NCI-H146 (cell line): ENCODE results near the gene RPL22.

Experiments
- DNase-seq: peaks from one replicate; lab custom pipeline; 2025; lab: John Stamatoyannopoulos, UW

Gene RPL22

DNA sequence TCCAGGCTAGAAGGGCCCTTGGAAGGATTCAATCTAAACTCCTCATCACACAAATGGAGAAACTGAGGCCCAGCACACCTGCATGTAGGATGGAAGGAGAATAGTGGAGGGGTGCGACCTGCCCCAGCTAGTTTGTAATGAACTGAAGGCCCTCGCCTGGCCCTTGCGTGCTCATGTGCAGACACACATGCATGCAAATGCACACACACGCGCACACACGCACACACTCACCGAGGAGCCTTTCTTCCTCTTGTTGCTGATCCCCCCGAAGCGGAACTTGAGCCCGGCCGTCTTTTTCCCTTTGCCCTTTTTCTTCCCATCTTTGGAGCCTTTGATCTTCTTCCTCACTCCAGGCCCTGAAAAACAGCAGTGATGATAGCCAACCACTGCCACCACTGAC lies 47.2 kb downstream of the RPL22 start:
- no peak for DNase-seq

DNA sequence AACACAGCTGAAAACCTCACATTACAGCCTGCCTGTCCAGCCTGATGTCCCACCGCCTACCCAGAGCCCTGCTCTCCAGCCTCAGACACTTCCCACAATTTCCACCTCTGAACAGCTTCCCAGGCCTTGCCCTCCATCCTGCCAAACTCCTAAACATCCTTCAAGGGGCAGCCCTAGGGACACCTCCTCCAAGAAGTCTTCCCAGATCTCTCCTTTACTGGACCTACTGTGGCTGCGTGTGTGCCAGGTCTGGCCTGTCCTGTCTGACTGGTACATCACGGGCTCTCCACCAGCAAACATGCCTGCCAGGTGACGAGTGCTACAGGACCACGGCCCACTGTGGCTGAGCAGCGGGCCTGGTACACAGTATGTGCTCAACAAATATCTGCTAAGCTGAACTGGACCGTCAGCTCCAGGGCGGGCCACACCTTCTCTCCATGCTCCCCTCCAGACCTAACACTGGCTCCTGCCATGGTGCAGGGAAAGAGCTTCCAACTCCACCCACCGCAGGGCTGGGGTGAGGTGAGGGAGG lies 48.0 kb downstream of the RPL22 start:
- no peak for DNase-seq

DNA sequence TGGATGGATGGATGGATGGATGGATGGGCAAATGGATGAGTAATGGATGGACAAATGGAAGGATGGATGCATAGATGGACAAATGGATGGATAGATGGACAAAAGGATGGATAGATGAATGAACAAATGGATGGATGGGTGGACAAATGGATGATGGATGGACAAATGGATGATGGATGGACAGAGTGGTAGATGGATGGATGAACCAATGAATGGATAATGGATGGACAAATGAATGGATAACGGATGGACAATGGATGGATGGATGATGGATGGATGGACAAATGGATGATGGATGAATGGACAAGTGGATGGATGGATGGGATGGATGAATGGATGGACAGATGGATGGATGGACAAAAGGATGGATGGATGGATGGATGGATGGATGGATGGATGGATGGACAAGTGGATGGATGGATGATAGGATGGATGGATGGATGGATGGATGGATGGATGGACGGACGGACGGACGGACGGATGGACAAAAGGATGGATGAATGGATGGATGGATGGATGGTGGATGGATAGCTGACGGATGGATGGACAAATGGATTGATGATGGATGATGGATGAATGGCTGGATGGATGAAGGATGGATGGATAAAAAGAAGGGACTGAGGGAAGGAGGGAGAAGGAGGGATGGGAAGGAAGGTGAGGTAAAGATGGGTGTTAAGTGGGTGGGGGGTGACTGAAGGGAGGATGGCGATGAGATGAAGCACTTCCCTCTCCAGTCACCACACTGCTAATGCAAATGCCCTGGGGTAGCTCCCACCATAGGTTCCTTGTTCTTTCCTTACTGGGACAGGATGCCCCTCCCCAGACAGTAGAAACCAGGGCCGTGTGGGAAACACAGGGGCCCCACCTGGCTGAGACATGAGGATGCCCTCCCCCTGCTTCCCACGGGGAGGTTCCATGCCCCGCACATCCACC lies 49.1 kb downstream of the RPL22 start:
- DNase-seq = no peak

DNA sequence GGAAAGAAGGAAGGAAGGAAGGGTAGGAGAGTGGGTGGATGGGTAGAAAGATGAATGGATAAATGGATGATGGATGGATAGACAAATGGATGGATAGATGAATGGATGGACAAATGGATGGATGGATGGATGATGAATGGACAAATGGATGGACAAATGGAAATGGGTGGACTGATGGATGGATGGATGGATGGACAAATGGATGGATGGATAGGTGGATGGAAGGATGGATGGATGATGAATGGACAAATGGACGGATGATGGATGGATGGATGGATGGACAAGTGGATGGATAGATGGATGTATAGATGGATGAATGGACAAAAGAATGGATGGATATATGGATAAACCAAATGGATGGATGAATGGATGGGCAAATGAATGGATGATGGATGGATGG lies 49.8 kb downstream of the RPL22 start:
- no peak for DNase-seq

DNA sequence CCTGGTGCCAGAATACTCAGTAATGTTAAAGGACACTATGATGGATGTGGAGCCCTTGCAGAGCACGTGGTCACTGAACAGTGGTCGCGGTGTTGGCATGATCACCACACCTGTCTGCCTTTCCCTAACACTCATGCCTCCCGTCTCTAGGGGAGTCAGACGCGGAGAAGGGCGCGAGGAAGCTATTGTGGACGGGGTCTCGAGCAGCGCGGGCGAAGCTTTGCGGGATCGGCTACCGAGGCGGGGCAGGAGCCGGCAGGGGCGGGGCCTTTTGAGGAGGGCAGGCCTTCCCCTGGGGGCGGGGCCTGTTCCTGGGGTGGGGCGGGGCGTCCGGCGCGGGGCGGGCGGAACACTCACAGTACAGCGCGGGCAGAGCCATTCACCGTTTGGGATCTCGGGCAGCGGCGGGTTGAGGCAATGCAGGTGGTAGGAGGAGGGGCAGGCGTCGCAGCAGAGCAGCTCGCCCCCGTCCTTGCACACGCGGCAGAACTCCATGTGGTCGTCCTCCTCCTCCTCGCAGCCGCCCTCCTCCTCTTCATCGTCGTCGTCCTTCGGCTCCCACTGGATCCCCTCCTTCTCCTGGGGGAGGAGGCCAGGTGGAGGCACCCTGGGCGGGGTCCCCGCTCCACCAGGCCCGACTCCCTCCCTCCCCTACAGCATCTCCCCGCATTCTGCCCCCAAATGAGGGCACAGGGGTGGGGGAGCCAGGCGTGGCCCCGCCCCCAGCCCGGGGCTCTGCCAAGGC lies 50.7 kb downstream of the RPL22 start:
- DNase-seq = peak; percentile 81

DNA sequence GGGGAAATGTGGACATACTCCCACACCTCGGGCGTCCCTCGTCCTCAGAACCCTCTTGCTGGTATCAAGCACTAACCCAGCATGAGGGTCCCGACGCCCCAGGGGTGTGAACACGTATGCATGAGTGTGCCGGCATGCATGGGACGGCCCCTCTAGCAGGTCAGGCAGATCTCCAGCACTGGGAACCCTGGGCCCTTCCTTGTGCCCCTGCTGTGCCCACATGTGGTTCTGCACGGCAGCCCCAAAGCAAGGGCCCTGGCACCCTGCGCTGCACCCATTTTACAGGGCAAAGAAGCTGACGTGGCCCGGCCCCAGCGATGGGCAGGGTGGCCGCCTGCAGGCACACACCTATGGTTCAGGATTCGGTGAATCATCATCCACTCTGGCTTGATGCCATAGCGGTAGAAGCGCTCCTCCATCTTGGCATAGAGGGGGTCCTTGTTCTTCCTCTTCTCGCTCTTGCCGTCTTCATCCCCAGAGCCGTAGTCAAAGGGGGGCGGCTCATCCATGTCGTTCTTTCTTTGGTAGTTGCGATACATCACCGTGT lies 53.5 kb downstream of the RPL22 start:
- no peak for DNase-seq

DNA sequence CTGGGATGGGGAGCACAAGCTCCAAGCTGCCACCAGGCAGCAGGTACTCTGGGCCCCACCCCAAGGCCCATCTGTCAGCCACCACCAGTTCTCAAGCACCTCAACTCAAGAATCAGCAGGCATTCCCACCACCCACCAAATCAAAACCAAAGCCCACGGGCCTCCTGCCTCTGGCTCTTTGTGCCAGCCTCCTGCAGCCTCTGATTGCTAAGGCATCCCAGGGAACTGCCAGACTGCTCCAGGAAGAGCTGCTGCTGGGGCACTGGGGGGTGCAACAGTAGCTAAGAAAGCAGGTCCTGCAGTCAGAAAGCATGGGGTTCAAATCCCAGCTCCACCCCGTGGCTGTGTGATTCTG lies 54.0 kb downstream of the RPL22 start:
- DNase-seq = no peak

DNA sequence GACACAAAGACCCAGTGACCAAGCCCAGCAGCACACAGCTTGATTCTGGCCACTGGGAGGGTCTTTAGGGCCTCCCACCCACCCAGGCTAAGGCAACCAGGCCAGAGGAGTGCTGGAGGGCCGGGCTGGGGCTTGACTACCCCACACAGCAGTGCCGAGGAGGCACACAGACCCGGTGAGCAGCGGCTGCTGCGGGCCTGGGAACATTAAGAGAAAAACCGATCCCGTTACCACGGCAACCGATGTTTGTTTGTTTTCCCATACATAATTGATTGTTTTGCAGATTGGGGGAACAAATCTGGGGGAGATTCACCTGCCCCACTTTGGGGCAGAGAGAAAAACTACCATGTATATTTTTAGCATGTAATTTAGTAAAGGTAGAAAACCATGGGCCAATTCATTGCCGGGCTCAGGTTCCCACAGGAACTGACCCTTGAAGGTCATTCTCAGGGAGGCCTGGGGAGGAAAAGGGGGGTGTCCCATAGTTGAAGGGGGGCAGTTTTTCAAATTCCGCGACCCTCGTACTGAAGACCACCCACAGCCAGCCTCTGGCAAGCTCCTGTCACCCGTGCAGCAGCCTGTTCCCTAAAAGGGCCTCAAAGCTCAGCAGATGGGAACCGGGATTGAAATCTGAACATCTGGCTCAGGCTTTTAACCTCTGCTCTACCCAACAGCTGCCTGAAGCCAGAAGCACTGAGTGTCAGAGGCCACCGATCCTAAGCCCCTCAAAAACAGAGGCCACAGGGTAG lies 54.6 kb downstream of the RPL22 start:
- no peak for DNase-seq

DNA sequence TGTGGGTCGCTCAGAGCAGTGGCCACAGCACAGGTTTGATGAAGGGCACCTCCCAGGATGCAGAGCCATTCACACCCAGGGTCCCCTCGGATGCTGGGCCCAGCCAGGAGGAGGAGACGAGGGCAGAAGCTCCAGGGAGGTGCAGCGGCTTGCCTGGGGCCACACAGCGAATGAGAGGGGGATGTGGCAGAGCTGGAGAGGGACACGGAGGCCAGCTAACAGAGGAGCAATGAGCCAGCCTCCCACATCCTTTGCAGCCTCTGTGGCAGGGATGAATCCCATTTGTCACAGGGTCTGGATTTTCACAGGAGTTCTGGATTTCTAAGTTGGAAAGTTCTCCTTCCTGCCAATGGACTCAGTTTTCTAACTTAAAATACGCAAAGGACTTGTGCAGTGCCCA lies 55.2 kb downstream of the RPL22 start:
- DNase-seq = no peak

DNA sequence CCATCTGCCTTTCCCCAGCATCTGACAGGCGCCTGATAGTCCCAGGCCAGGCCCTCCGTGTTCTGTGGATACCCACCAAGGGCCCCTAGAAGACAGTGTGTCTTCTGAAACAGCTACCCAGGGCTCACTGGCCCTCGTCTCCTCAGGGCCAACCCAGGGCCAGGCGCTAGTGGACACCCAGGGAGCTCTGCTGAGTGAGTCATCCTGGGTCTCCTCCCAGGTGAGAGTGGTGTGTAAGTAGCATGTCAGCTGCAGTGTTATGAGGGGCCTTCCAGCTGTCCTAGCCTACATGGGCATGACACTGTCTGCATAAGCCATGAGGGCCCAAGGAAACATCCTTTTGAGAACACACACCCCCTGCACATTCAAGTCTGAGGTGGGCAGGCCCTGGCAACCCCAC lies 56.0 kb downstream of the RPL22 start:
- DNase-seq = no peak

DNA sequence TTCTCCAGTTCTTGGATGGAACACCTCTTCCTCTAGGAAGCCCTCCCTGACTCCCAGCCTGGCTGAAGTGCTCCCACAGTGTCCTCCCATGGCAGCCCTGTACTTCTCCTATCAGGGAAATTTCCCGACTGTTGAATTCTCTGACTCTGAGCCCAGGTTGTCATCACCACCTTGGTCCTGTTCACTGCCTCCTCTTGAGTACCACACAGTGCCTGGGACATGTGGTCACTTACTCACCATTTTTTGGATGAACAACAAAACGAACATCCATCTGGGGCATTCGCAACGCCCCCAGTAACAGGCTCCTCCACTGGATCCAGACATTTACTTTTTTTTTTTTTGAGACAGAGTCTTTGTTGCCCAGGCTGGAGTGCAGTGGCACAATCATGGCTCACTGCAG lies 56.7 kb downstream of the RPL22 start:
- no peak for DNase-seq

DNA sequence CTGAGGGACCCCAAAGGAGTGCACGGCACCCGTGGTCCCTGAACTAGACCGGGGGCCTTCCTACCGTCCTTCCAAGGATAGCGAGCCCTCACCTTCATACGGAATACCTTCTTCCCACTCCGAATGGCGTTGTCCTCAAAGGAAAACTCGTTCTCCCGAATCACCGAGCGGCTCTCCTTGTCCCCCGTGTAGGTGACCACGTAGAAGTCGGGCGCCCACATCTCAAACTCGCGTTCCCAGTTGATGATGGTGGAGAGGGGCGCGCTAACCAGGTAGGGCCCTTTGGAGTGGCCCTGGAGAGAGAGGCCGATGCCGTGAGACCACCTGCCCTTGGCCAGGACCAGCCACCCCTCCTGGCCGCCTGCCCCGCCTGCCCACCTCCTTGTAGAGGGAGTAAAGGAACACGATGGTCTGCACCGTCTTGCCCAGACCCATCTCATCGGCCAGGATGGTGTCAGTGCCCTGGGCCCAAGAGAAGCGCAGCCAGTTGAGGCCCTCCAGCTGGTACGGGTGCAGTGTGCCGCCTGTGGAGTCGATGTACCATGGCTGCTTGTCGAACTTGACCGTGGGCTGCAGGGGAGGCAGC lies 57.3 kb downstream of the RPL22 start:
- no peak for DNase-seq

DNA sequence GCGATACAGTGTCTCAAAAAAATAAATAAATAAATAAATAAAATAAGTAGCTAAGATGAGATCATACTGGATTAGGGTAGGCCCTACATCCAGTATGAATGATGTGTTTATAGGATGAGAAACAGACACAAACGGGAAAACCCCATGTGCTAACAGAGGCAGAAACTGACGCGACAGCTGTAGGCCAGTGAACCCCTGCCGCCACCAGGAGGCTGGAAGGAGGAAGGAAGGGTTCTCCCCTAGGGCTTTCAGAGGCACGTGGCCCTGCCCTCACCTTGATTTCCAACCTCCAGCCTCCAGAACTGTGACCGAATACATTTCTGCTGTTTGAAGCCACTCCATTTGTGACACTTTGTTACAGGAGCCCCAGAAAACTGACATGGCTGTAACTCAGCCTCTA lies 57.8 kb downstream of the RPL22 start:
- no peak for DNase-seq

DNA sequence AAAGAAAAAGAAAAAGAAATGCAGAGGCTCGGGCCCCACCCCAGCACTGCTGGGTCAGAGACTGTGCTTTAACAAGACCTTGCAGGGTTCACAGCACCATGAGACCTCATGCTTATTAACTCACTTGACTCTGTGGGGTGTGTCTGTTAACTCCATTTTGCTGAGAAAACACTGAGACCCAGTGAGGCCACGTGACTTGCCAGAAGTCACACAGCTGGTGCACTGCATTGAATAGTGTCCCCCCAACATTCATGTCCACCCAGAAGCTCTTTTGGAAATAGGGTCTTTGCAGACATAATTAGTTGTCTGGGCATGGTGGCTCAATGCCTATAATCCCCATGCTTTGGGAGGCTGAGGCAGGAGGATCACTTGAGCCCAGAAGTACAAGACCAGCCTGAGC lies 59.0 kb downstream of the RPL22 start:
- no peak for DNase-seq

DNA sequence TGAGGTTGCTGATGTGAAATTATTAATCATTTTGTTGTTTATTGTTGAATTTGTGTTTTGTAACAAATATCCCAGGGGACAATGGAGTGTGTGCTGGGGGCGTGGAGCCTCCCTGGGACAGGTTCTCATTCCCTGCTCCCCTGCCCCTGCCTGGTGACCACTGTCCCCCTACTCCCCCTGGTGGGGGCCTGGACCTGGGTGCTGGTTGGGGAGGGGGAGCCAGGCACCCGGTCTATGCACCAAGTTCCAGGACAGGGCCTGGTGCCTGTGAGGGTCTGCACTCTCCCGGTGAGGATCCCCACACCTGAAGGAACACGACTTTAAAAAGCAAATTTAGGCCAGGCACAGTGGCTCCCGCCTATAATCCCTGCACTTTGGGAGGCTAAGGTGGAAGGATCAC lies 61.6 kb downstream of the RPL22 start:
- no peak for DNase-seq

DNA sequence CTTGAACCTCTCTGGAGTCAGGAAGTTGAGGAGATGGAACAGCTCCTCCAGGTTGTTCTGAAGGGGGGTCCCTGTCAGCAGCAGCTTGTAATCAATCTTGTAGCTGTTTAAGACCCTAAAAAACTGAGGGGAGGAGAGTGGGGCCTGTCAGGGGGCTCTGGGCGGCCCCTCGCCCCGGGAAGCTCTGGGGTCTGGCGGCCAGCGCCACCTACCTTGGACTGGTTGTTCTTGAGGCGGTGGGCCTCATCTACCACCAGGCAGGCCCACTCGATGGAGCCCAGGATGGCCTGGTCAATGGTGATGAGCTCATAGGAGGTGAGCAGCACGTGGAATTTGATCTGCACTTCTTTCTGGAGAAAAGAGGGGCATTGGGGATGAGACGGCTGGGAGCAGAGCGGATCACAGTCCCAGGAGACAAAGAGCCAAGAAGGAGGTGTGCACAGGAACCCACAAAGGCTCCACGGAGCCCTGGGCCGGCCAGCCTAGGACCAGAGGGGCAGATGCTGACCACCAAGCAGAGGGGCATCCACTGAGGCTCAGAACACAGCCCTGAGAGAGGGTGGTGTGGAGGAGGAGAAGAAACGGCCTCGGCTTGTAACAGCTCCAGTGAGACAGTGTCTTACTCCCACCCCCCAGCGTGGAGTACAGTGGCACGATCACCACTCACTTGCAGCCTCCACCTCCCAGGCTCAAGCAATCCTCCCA lies 62.7 kb downstream of the RPL22 start:
- no peak for DNase-seq
